Renal pelvis (tissue), 4 donors: Measurements from ENCODE around the gene NRGN. TPM values are rescaled to one million over a fixed set of nuclear protein-coding genes. Genes with fewer than 3 reads are reported as not detected.

Experiments
- DNase-seq: peaks from one replicate; pipeline ENCODE4 v3.0.0-alpha.2; 2013
- polyA plus RNA-seq, 3 donors: library from polyadenylated mRNA; unstranded; fragments of 120-200 nt; gene quantifications; one replicate each; pipeline ENCODE4 v1.2.1, GENCODE V29; 2013; ENCODE audit not compliant: insufficient read length in 3 of 3

The NRGN gene
- polyA plus RNA-seq, 3 donors, result 17.8 to 27.5 (median 19.6) TPM

- no peak for DNase-seq
Observed at GRCh38 chr11:124737638-124738305, 2.0 kb upstream of the NRGN start.

- no peak for DNase-seq
Observed at GRCh38 chr11:124738713-124739478, 846 bp upstream of the NRGN start.

GRCh38 chr11:124740277-124740882 is 638 bp downstream of the NRGN start:
- DNase-seq, result no peak

GRCh38 chr11:124742555-124742954 is 2.8 kb downstream of the NRGN start:
- no peak for DNase-seq

- DNase-seq, result no peak
Observed at GRCh38 chr11:124743050-124743449, 3.3 kb downstream of the NRGN start.

GRCh38 chr11:124745270-124745834 is 5.6 kb downstream of the NRGN start:
- no peak for DNase-seq

GRCh38 chr11:124745835-124746620 is 6.3 kb downstream of the NRGN start:
- DNase-seq, result no peak

GRCh38 chr11:124746621-124747243 is 7.0 kb downstream of the NRGN start:
- DNase-seq, result no peak

GRCh38 chr11:124747406-124748099 is 7.8 kb downstream of the NRGN start:
- DNase-seq, result no peak

GRCh38 chr11:124748100-124748418 is 8.3 kb downstream of the NRGN start:
- DNase-seq, result no peak

- no peak for DNase-seq
Observed at GRCh38 chr11:124748481-124749343, 9.0 kb downstream of the NRGN start.

GRCh38 chr11:124749912-124750311 is 10.2 kb downstream of the NRGN start:
- DNase-seq, result no peak

GRCh38 chr11:124751391-124751740 is 11.6 kb downstream of the NRGN start:
- DNase-seq, result no peak

- DNase-seq, result no peak
Observed at GRCh38 chr11:124751741-124752470, 12.2 kb downstream of the NRGN start, which contains the start of gene VSIG2. TSS of gene VSIG2 (minus strand) at chr11:124752255. CDS start at chr11:124752137, 118 bp downstream.

- no peak for DNase-seq
Observed at GRCh38 chr11:124752471-124753102, 12.8 kb downstream of the NRGN start.

- DNase-seq, result no peak
Observed at GRCh38 chr11:124753205-124753604, 13.5 kb downstream of the NRGN start.

GRCh38 chr11:124753624-124754023 is 13.9 kb downstream of the NRGN start:
- no peak for DNase-seq

GRCh38 chr11:124754309-124754708 is 14.6 kb downstream of the NRGN start:
- no peak for DNase-seq

- DNase-seq, result no peak
Observed at GRCh38 chr11:124754710-124755109, 15.0 kb downstream of the NRGN start.
